ENCODE results near the gene APBB3. TPM values are rescaled to one million over a fixed set of nuclear protein-coding genes. Genes with fewer than 3 reads are reported as not detected.

APBB3 gene
- total and polyA plus RNA-seq, 9 of the 15 experiments (the other 6 are each of a cell fraction or from before 2014, with no cell fraction given), result 0.17 to 24.3 (median 9.5) TPM

DNA sequence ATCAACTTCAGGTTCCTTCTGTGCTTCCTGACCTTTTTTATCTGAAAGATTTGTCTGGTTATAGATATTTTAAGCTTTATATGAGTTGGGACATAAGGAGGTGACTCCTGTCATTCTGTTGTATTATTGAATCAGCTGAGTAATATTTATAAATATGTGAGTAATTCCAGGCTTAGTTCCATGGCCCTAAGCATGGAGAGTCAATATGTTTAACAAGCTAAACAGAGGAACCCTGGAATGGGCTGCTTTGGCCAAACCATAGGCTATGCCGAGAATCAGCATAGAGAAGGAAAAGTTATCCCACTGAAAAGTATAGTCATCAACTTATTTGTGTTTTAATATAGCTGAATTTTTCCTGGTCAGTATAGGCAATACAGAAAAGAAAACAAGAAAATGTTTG is 24.2 kb downstream of the APBB3 start (continued):
- TF ChIP-seq SMARCA5 (IDR thresholded peaks at IDR 0.05), result no peak
- no peak for TF ChIP-seq MCM3 (IDR thresholded peaks at IDR 0.05)
- TF ChIP-seq KLF13 (tag; IDR thresholded peaks at IDR 0.05; ENCODE audit: borderline replicate concordance, low read depth), result no peak
- TF ChIP-seq, protein P1, sequence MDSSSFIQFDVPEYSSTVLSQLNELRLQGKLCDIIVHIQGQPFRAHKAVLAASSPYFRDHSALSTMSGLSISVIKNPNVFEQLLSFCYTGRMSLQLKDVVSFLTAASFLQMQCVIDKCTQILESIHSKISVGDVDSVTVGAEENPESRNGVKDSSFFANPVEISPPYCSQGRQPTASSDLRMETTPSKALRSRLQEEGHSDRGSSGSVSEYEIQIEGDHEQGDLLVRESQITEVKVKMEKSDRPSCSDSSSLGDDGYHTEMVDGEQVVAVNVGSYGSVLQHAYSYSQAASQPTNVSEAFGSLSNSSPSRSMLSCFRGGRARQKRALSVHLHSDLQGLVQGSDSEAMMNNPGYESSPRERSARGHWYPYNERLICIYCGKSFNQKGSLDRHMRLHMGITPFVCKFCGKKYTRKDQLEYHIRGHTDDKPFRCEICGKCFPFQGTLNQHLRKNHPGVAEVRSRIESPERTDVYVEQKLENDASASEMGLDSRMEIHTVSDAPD (CRISPR knock-in tag; IDR thresholded peaks at IDR 0.05), result no peak
- TF ChIP-seq MED1 (CRISPR knock-in tag; IDR thresholded peaks at IDR 0.05; ENCODE audit: borderline replicate concordance), result no peak
- no peak for TF ChIP-seq HCFC1 (IDR thresholded peaks at IDR 0.05; ENCODE audit: low read depth, low read length)

DNA sequence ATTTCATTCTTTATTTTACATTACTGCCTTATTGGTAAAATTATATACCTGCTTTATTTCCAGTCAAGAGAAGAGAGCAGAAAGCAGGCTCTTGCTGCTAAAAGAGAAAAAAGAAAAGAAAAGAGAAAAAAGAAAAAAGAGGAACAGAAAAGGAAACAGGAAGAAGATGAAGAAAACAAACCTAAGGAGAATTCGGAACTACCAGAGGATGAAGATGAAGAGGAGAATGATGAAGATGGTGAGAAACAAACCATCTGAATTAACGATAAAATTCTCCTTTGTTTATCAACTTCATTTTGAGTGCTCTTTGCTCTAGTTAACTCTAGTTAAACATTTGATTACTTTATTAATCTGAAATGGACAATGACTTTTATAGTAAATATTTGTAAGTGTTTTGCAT is 40.4 kb downstream of the APBB3 start:
- 96% methylated on average over 2 of the region's 2 CpGs for WGBS (ENCODE audit: insufficient coverage, low coverage, missing lambda C conversion rate)
- H3K27ac ChIP-seq (ENCODE audit: extremely low read depth, low read depth, low read length), result no peak overlapping the region
- H4K20me1 ChIP-seq (replicated peaks; ENCODE audit: control insufficient read depth, insufficient read depth, low read length), result no peaks in the 10 kb centered on the region
- DNase-seq (ENCODE audit: extremely low read depth in 1 of 4, low spot score in 3 of 4) (no peak), FAIRE-seq (no peak), ATAC-seq (no peak)
- ChIA-PET CTCF (ENCODE audit: low intra/inter-chr PET ratio) (no interaction called here), POLR2A (no interaction called here)
- intact Hi-C loops (cut with micrococcal nuclease) (no loop called here), in situ Hi-C loops (cut with MboI) (no loop called here)
- H2AFZ ChIP-seq (ENCODE audit: low read depth, low read length), result no peak overlapping the region
- no peaks in the 10 kb centered on the region for H3K9me3 ChIP-seq (replicated peaks; ENCODE audit: control insufficient read depth, insufficient read depth, low read depth, low read length)
- no peaks in the 10 kb centered on the region for H3K4me1 ChIP-seq (replicated peaks in 1 of 2; ENCODE audit: control insufficient read depth in 2 of 2, insufficient read depth in 2 of 2, low read length in 2 of 2)
- H3K9ac ChIP-seq (ENCODE audit: insufficient read depth in 1 of 2, low read depth in 2 of 2, low read length in 2 of 2), result no peak overlapping the region
- BruUV-seq (replicated peaks), result no TSS peak
- H3K4me2 ChIP-seq (ENCODE audit: insufficient read depth, low read length), result no peak overlapping the region
- H3K27me3 ChIP-seq (ENCODE audit: control insufficient read depth in 2 of 2, insufficient read depth in 2 of 2, low read length in 2 of 2), result no peaks in the 10 kb centered on the region
- H3K79me2 ChIP-seq (ENCODE audit: control insufficient read depth, insufficient read depth, low read length), result no peaks in the 10 kb centered on the region
- no peaks in the 10 kb centered on the region for H3K9me1 ChIP-seq (ENCODE audit: control insufficient read depth, insufficient read depth, low read length)
- peaks cover 63% of the 10 kb centered on the region for H3K36me3 ChIP-seq (ENCODE audit: control insufficient read depth, insufficient read depth, low read length)
- no peak overlapping the region for H3K4me3 ChIP-seq
- TF ChIP-seq, protein P2, sequence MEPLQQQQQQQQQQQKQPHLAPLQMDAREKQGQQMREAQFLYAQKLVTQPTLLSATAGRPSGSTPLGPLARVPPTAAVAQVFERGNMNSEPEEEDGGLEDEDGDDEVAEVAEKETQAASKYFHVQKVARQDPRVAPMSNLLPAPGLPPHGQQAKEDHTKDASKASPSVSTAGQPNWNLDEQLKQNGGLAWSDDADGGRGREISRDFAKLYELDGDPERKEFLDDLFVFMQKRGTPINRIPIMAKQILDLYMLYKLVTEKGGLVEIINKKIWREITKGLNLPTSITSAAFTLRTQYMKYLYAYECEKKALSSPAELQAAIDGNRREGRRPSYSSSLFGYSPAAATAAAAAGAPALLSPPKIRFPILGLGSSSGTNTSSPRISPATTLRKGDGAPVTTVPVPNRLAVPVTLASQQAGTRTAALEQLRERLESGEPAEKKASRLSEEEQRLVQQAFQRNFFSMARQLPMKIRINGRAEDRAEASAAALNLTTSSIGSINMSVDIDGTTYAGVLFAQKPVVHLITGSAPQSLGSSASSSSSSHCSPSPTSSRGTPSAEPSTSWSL (CRISPR knock-in tag; IDR thresholded peaks at IDR 0.05; ENCODE audit: borderline replicate concordance), result no peak
- TF ChIP-seq ZNF76 (CRISPR knock-in tag; IDR thresholded peaks at IDR 0.05; ENCODE audit: borderline replicate concordance) (no peak), ZNF134 (CRISPR knock-in tag; conservative IDR thresholded peaks at IDR 0.05) (no peak), FOXA3 (CRISPR knock-in tag; conservative IDR thresholded peaks at IDR 0.05 in 1 of 2, IDR thresholded peaks at IDR 0.05 in 1 of 2) (no peak)

All from K562 (cell line).